Measurements from ENCODE around the gene YIPF3.
"Not testable (repeated sequence)": the region's sequence is repeated elsewhere in the genome, so short reads cannot be mapped to it uniquely, and the experiment has no call there.

YIPF3 gene

DNA sequence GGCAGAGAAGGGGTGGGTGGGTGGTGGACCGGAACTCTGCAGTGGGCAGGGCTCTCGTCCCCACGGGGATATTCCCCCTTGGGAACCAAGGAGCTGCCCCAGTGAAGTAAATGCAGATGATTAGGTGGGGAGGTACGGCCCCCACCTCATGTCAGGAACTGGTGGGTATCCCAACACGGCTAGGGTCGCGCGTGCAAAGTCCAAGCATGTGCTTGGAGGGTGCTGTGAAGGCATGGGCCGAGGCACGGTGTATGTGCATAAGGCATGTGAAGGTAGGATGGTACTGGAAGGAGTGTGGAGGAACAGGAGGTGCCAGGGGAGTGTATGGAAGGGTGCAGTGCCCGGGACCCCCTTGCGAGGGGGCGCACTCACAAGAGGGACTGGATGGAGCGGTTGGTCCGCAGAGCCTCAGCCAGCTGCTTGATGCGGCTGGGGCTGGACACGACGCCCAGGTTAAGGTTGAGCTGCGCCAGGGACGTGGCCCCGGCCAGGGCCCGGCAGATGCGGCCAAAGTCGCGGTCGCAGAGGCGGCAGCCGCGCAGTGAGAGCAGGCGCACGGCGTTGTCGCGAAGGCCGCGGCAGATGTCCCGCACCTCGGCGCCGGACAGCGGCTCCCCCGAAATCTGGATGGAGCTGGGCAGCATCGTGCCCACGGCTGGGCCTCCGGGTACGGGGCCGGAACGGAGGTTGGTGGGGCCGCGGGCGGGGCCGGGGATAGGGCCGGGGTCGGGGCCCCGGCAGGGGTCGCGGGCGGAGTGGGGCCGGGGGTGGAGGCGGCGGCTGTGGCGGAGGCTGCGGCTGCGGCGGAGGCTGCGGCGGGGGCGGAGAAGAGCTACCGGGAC is 7.4 kb downstream of the YIPF3 start:
- DNase-seq, result no peak

GRCh38 chr6:43508481-43509141 is 8.1 kb downstream of the YIPF3 start:
- DNase-seq, result no peak

DNA sequence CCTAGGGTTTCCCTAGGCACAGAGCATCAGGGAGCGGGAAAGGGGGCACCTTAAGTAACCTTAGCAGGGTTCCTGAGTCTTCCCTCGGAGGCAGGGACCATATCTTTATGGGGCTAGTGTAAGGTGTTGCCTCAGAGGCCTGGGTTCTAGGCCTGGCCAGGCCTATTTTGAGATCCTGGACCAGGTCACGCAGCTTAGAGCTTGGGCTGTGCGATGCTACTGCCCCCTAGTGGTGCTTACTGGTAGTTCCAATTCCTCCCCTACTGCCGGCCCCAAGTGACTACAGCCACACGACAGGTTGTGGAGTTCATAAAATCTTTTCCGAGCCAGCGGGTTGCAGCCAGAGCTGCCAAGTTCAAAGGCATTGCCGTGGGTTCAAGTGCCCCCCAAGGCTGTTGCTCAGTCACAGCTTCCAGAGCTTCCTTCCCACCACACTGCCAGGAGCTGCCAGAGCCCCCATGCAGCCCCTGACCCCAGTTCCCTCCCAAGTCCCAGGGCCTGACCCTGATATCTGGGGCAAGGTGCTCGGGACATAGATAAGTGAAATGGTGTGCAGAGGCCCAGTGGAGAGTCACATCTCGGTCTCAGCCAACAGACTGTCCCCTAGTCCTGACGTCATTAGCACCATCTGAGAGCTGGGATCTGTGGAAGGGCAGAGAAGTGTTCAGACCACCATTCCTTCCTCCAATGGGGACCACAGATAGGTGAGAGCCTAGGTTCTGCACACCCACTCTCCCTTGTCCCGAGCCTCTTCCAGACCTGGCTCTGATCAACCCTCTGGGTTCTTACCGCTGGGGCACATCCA is 9.9 kb downstream of the YIPF3 start:
- DNase-seq, result peak; percentile 91

GRCh38 chr6:43506171-43506570 is 10.6 kb downstream of the YIPF3 start:
- no peak for DNase-seq

DNA sequence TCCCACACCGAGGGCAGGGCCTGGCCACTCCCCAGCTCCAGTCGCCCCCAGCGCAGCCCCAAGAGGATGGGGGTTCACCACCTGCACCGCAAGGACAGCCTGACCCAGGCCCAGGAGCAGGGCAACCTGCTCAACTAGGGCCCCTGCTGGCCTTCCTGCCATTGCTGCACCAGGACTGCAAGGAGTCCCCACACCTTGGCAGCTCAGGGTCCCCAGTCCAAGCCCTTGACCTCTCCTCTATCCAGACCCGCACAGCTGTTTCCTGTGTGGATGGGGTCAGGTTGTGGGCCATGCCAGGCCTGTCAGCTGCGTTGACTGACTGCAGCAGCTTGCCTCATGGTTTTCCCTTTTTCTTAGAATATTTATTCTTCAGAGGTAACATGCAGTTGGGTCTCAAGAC is 11.0 kb downstream of the YIPF3 start:
- DNase-seq, result no peak

DNA sequence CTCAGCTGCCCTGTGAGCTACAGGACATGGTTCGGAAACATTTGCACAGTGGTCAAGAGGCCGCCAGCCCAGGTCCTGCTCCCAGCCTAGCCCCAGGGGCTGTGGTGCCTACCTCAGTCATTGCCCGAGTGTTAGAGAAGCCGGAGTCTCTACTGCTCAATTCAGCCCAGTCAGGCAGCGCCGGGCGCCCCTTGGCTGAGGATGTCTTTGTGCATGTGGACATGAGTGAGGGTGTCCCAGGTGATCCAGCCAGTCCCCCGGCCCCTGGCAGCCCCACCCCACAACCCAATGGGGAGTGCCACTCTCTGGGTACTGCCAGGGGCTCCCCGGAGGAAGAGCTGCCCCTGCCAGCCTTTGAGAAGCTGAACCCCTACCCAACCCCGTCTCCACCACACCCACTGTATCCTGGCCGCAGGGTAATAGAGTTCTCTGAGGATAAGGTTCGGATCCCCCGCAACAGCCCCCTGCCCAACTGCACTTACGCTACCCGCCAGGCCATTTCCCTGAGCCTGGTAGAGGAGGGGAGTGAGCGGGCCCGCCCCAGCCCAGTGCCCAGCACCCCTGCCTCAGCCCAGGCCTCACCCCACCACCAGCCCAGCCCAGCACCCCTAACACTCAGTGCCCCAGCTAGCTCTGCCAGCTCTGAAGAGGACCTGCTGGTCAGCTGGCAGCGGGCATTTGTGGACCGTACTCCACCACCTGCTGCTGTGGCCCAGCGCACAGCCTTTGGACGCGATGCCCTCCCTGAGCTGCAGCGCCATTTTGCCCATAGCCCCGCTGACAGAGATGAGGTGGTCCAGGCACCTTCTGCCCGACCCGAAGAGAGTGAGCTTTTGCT is 11.8 kb downstream of the YIPF3 start:
- DNase-seq, result no peak

- no peak for DNase-seq
Measured at GRCh38 chr6:43503443-43503842, 13.3 kb downstream of the YIPF3 start.

GRCh38 chr6:43502666-43503065 is 14.1 kb downstream of the YIPF3 start:
- no peak for DNase-seq

DNA sequence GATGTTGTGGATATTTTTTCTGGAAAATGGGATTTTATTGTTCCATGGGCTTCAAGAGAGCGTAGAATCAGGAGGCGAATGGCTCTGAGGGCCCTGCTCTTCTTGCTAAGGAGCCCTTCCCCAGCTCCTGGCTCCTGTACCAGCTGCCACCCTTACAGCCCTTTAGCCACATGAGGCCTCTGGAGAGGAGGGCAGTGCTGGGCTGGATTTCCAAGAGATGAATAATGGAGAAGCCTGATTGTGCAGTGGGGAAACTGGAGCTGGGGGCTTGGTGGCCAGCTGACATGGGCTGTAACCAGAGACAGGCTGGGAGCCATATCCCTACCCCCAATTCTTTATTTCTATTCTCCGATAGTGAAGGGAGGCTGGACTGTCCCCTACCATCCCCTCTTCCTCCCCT is 15.8 kb downstream of the YIPF3 start:
- DNase-seq, result no peak

DNA sequence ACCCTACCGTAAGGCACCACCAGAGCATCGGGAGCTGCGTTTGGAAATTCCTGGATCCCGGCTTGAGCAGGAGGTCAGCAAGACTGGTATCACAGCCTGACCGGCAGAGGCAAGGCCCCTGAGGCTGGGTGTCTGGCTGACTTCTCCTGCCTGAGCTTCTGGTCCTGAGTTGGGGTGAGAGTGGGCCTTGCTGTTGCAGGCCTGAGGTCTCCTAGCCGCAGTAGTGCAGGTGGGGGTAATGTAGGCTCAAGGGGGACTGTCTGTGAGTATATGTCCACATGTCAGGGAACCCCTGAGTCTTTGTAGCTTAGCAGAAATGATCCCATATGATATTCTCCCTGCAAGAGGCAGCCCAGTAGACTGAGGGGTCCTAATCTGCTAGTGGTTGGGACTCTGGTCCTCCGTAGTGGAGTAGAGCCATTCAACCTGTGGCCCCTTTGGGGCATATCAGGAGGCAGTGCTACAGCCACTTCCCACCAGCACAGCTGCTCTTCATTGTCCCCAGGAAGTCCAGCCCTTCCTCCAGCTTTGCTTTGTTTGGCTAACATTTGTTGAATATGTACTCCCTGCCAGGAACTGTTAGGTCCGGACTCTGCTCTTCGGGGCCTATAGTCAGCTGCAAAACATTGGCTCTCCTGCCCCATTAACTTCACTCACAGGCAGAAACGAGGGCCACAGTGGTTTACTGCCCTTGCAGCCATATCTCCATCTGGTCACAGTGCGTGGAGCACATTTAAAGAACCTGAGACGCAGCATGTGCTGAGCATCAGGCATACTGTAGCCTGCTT is 17.5 kb downstream of the YIPF3 start:
- DNase-seq, result no peak

GRCh38 chr6:43498291-43498690 is 18.4 kb downstream of the YIPF3 start:
- not testable (repeated sequence) for DNase-seq

- no peak for DNase-seq
Measured at GRCh38 chr6:43497689-43498088, 19.0 kb downstream of the YIPF3 start.

DNA sequence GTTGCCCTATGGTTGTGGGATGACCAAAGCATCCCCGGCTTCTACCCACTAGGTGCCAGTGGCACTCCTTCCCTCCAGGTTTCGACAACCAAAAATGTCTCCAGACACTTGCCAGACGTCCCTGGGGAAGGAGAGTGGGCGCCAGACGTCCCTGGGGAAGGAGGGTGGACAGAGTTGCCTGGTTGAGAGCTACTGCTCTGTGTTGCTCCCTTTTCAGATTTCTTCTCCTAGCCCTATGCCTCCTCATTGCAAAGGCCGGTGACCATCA is 19.7 kb downstream of the YIPF3 start:
- DNase-seq, result no peak

DNA sequence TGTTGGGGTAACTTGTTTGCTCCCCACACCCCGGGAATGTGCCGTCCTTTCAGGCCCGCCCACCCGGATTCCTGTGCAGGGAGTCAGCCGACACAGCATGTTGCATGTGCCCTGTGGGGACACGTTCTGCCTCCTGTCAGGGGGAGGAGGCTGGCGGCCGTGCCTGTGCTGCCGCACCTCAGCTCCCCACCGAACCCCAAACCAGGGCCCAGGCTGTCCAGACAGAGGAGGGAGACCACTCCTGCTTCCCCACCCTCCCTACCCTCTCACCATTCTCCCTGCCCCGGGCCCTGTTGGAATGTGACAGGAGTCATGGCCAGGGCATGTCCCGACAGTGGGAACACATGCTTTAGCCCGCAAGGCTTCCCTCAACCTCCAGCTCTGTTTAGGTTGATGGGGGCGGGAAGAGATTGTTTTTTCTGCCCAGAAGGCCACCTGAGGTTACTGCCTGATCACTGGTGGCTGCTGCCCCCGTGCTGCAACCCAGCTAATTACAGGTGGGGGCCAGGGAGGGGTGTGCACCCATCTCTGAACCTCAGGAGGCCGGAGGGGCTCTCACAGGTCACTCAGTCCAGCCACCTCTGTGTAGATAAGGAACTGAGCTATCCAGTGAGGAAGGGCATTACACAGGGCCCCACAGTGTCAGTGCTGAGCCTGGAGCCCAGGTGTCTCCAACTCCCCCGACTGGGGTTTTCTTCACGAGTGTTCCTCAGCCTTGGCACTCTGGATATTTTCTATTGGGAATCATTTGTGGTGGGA is 20.2 kb downstream of the YIPF3 start:
- DNase-seq, result no peak

- DNase-seq, result no peak
Measured at GRCh38 chr6:43495409-43495941, 21.3 kb downstream of the YIPF3 start.

- no peak for DNase-seq
Measured at GRCh38 chr6:43494766-43495165, 22.0 kb downstream of the YIPF3 start.

DNA sequence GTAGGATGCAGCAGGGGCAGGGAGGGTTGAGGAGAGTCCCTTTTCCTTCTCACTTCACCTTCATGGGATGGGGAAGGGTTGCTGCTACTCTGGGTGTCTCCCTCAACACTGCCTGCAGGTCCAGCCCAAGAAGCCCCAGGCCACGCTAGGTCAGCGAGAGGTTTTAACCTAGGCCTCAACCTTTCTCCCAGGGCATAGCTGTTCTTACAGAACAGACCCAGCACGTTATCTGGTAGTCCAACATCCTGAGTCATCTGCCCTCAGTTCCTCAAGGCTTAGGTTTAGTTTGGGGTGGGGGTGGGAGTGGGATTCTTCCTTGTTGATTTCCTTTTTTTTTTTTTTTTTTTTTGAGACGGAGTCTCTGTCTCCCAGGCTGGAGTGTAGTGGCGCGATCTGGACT is 22.4 kb downstream of the YIPF3 start:
- DNase-seq, result no peak

DNA sequence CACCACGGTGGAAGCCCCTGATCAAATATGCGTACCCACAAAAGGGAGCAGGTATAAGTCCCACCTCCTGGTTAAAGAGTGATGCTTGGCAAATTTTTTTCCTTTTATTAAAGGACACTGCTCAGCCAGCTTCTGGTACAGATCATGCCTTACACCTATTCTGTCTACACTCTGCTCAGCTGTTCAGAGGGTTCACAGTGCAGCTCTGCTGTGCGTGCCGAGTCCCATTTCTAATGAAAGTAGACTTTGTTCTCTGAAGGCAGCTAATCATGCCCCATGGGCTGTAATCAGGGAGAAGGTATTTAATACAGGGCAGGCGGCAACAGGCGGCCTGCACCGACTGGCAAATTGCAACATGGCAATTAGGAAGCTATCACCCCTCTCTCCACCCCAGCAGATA is 22.9 kb downstream of the YIPF3 start:
- DNase-seq, result no peak

DNA sequence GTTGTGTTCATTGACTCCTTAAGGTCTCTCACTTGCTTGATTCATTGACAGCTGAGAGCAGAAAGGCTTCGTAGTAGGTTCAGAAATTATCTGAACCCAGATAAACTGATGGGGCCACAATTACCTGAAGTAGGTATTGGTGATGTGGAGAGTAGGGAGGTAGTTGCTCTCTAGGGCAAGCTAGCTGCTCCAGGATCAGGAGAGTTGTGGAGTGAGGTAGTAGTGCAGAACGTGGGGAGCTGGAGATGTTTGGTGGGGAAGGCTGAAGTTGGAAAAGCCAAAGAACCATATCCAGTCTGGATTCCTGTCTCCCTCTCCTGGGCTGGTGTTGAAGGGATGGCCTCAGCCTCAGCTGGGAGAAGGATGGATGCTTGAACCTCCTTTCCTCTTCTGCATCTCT is 23.5 kb downstream of the YIPF3 start:
- DNase-seq, result no peak

DNA sequence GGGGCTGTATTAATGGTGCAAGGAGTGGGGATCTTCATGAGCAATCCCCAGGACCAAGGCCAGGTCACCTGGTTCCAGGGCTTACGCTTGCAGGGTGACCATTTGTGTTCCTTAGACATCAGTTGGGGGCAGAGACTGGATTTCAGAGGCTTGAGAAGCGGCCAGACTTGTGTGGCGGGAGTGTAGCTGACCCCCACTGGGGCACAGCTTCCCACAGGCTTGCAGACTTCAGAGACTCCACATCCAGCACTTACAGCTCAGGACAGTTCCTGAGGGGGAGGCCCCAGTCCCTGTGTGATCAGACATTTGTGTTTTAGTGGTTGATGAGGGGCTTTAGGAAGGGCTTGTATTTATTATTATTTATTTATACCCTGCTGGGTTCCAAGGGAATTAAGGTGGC is 24.1 kb downstream of the YIPF3 start:
- DNase-seq, result no peak
